K562 (cell line): ENCODE measurements around the gene CRYBG3. TPM values are rescaled to one million over a fixed set of nuclear protein-coding genes. Genes with fewer than 3 reads are reported as not detected.

Experiments
- ATAC-seq: fragments of 200-7000 bp; cut with Tn5 transposase; 3 replicates; pipeline ENCODE4 v1.9.1; 2020; ENCODE audit warnings: moderate library complexity
- BruUV-seq: library from RNA; stranded (reverse); fragments of 400-500 nt; replicated peaks from 2 replicates; lab custom pipeline; 2021; lab: Mats Ljungman, UMichigan
- CTCF ChIA-PET: fragments of 300-600 bp; formaldehyde crosslinking; extraction: SDS; loops from one replicate; lab custom pipeline; 2021; ENCODE audit warnings: low intra/inter-chr PET ratio; lab: Yijun Ruan, JAX
- POLR2A ChIA-PET: fragments of 300-600, 350-650 bp; sonication (Branson Sonifier 250); formaldehyde crosslinking; extraction: SDS; loops from one replicate; lab custom pipeline; 2021; ENCODE audit warnings: antibody characterized with exemption, inconsistent platforms; lab: Yijun Ruan, JAX
- DNase-seq, 4 experiments: peaks; one replicate each; pipeline versions ENCODE4 v3.0.0 to v3.0.0-alpha.2; 2011 to 2018; ENCODE audit warnings: low spot score in 3 of 4, mixed read lengths in 3 of 4; ENCODE audit errors: extremely low read depth in 1 of 4
- FAIRE-seq: peaks from 2 replicates; lab custom pipeline; 2011; peaks lifted over from hg19 to GRCh38; lab: Jason Lieb, UNC
- H2AFZ ChIP-seq: 2 replicates; pipeline ENCODE4 v1.6.0; 2011; ENCODE audit warnings: low read depth, low read length, control low read depth, inconsistent platforms
- H3K27ac ChIP-seq: fragments of 200-600 bp; 3 replicates; pipeline ENCODE4 v1.8.0; 2011; ENCODE audit warnings: low read depth, mild to moderate bottlenecking, control low read depth, inconsistent platforms, low read length, moderate library complexity, mixed read lengths; ENCODE audit errors: extremely low read depth
- H3K27me3 ChIP-seq, 2 experiments: fragments of 300-600 bp in 1 of 2; 2 replicates in 1 of 2; 3 replicates in 1 of 2; pipeline versions ENCODE4 v1.6.0 to v1.8.0; 2011; ENCODE audit warnings: inconsistent platforms in 2 of 2, low read length in 2 of 2, mild to moderate bottlenecking in 1 of 2, mixed read lengths in 1 of 2, moderate library complexity in 1 of 2; ENCODE audit not compliant: control insufficient read depth in 2 of 2, insufficient read depth in 2 of 2
- H3K36me3 ChIP-seq: fragments of 300-600 bp; 3 replicates; pipeline ENCODE4 v1.8.0; 2011; ENCODE audit warnings: mild to moderate bottlenecking, low read length, inconsistent platforms; ENCODE audit not compliant: control insufficient read depth, insufficient read depth
- H3K4me1 ChIP-seq, 2 experiments: fragments of 200-600 bp in 1 of 2; replicated peaks in 1 of 2; 2 replicates in 1 of 2; 3 replicates in 1 of 2; pipeline versions ENCODE4 v1.5.1 to v1.8.0; 2011; ENCODE audit warnings: inconsistent platforms in 2 of 2, low read length in 2 of 2, mild to moderate bottlenecking in 1 of 2, mixed read lengths in 1 of 2, moderate library complexity in 1 of 2; ENCODE audit not compliant: control insufficient read depth in 2 of 2, insufficient read depth in 2 of 2
- H3K4me2 ChIP-seq: 2 replicates; pipeline ENCODE4 v1.6.1; 2011; ENCODE audit warnings: low read length, control low read depth, inconsistent platforms, mixed read lengths; ENCODE audit not compliant: insufficient read depth
- H3K4me3 ChIP-seq: fragments of 200-600 bp; sonication (generic), shearing (Covaris generic); 2 replicates; pipeline ENCODE4 v1.5.1; 2016; ENCODE audit warnings: control low read depth, inconsistent platforms
- H3K79me2 ChIP-seq: fragments of 200-600 bp; 3 replicates; pipeline ENCODE4 v1.8.0; 2011; ENCODE audit warnings: low read length, inconsistent platforms; ENCODE audit not compliant: control insufficient read depth, insufficient read depth
- H3K9ac ChIP-seq, 2 experiments: 2 replicates each; pipeline versions ENCODE4 v1.6.0 to v1.6.1; 2011; ENCODE audit warnings: low read depth in 2 of 2, low read length in 2 of 2, control low read depth in 1 of 2, inconsistent platforms in 1 of 2, mild to moderate bottlenecking in 1 of 2, mixed read lengths in 1 of 2; ENCODE audit not compliant: insufficient read depth in 1 of 2
- H3K9me1 ChIP-seq: one replicate; pipeline ENCODE4 v1.6.0; 2011; ENCODE audit warnings: inconsistent platforms, mild to moderate bottlenecking, low read length, moderate library complexity; ENCODE audit not compliant: control insufficient read depth, insufficient read depth
- H3K9me3 ChIP-seq: replicated peaks from 2 replicates; pipeline ENCODE4 v1.5.1; 2011; ENCODE audit warnings: low read depth, low read length, inconsistent platforms; ENCODE audit not compliant: control insufficient read depth, insufficient read depth
- H4K20me1 ChIP-seq: replicated peaks from 2 replicates; pipeline ENCODE4 v1.6.1; 2011; ENCODE audit warnings: low read length, inconsistent platforms, mixed read lengths; ENCODE audit not compliant: control insufficient read depth, insufficient read depth
- ARID3A ChIP-seq: IDR thresholded peaks from 2 replicates; pipeline ENCODE4 v1.6.1; 2012; ENCODE audit warnings: low read depth, low read length, improper control_type of control experiment, borderline replicate concordance
- BHLHE40 ChIP-seq: IDR thresholded peaks from 2 replicates; pipeline ENCODE4 v1.6.1; 2011; ENCODE audit warnings: low read length, improper control_type of control experiment
- CCNT2 ChIP-seq: IDR thresholded peaks from 2 replicates; pipeline ENCODE4 v1.6.1; 2011; ENCODE audit warnings: borderline replicate concordance, low read depth, mild to moderate bottlenecking, moderate library complexity, mixed read lengths, low read length; ENCODE audit not compliant: insufficient read length; ENCODE audit errors: extremely low read depth
- FOXA1 ChIP-seq: fragments of 450-650 bp; IDR thresholded peaks from 2 replicates; pipeline ENCODE4 v1.6.1; 2016; ENCODE audit warnings: mild to moderate bottlenecking, borderline replicate concordance
- HNRNPL ChIP-seq: fragments of 200-400 bp; formaldehyde crosslinking; IDR thresholded peaks from 2 replicates; pipeline ENCODE4 v1.6.1; 2017; ENCODE audit warnings: low read depth, mild to moderate bottlenecking, low read length
- LCOR ChIP-seq: sonication (generic); formaldehyde crosslinking; IDR thresholded peaks from 2 replicates; pipeline ENCODE4 v1.8.0; 2022; ENCODE audit warnings: mild to moderate bottlenecking, missing genetic modification reagents
- SMAD1 ChIP-seq: fragments of 150-350 bp; IDR thresholded peaks from 2 replicates; pipeline ENCODE4 v1.6.1; 2014; ENCODE audit warnings: low read length, low read depth; ENCODE audit not compliant: partially characterized antibody
- SNIP1 ChIP-seq: fragments of 450-650 bp; IDR thresholded peaks from 2 replicates; pipeline ENCODE4 v1.7.1; 2017; ENCODE audit warnings: low read depth, mild to moderate bottlenecking
- SREBF1 ChIP-seq: fragments of 150-350 bp; IDR thresholded peaks from 2 replicates; pipeline ENCODE4 v1.6.1; 2014; ENCODE audit warnings: antibody characterized with exemption, low read depth, low read length, borderline replicate concordance
- THRAP3 ChIP-seq: fragments of 450-650 bp; IDR thresholded peaks from 2 replicates; pipeline ENCODE4 v1.6.1; 2016; ENCODE audit warnings: mild to moderate bottlenecking, inconsistent platforms, borderline replicate concordance
- TRIM24 ChIP-seq, 2 experiments: fragments of 450-650 bp; IDR thresholded peaks; 2 replicates each; pipeline ENCODE4 v1.6.1; 2016
- XRCC4 ChIP-seq: IDR thresholded peaks from one replicate; pipeline ENCODE4 v1.6.1; 2011; ENCODE audit not compliant: insufficient read depth, insufficient read length; ENCODE audit errors: extremely low read depth
- ZBTB8A ChIP-seq: fragments of 450-650 bp; IDR thresholded peaks from 2 replicates; pipeline ENCODE4 v1.6.1; 2018; ENCODE audit warnings: mild to moderate bottlenecking, moderate library complexity; ENCODE audit not compliant: partially characterized antibody
- ZFP30 ChIP-seq: fragments of 250-450 bp; sonication (Bioruptor Pico); IDR thresholded peaks from 2 replicates; pipeline ENCODE4 v1.8.0; 2022; ENCODE audit warnings: moderate library complexity, mild to moderate bottlenecking, inconsistent platforms, borderline replicate concordance
- ZNF507 ChIP-seq: conservative IDR thresholded peaks from 2 replicates; pipeline ENCODE4 v1.6.1; 2017; ENCODE audit warnings: missing genetic modification characterization, missing compliant biosample characterization
- ZNF57 ChIP-seq: fragments of 450-650 bp; formaldehyde crosslinking; IDR thresholded peaks from 2 replicates; pipeline ENCODE4 v1.4.0; 2020; ENCODE audit warnings: mild to moderate bottlenecking, moderate library complexity
- ZNF655 ChIP-seq: fragments of 250-450 bp; sonication (Bioruptor Pico); IDR thresholded peaks from 2 replicates; pipeline ENCODE4 v1.5.0; 2021
- ZNF780A ChIP-seq: fragments of 250-450 bp; sonication (Bioruptor Pico); IDR thresholded peaks from 2 replicates; pipeline ENCODE4 v1.5.0; 2021; ENCODE audit warnings: mild to moderate bottlenecking
- ZNF79 ChIP-seq: fragments of 250-450 bp; sonication (Bioruptor Pico); IDR thresholded peaks from 2 replicates; pipeline ENCODE4 v1.4.0; 2020; ENCODE audit warnings: low read depth, mild to moderate bottlenecking, moderate library complexity
- WGBS: fragments of 100-300 bp; shearing (Covaris generic); methylation state at CpG from one replicate; pipeline ENCODE4 v1.1.6; 2016; ENCODE audit warnings: low coverage, mixed read lengths; ENCODE audit not compliant: insufficient coverage; ENCODE audit errors: missing lambda C conversion rate; 5-methylcytosine and 5-hydroxymethylcytosine counted together
- in situ Hi-C: fragments of 300-500 bp; cut with MboI; formaldehyde crosslinking; loops from 4 replicates; pipeline ENCODE4 v1.15.0; 2018; ENCODE audit warnings: inconsistent platforms, mixed read lengths
- intact Hi-C: fragments of 100-400 bp; cut with micrococcal nuclease; formaldehyde crosslinking; loops from 2 replicates; pipeline ENCODE4 v1.14.2; 2022
- polyA plus RNA-seq, 8 experiments: library from polyadenylated mRNA; depleted of rRNA in 4 of 8; stranded (reverse) in 5 of 8; unstranded in 3 of 8; fragments of >200 nt; fragmentation: Nextera tagmentation in 2 of 8; fragmentation: Illumina TruSeq in 1 of 8; extraction: Ambion mirVana in 2 of 8; extraction: Trizol in 1 of 8; gene quantifications; 2 replicates each; pipeline versions ENCODE4 v1.2.1 to v1.2.3, GENCODE V29; 2011 to 2014; ENCODE audit warnings: inconsistent platforms in 1 of 8, missing spikeins in 1 of 8
- total RNA-seq, 7 experiments: library from RNA; depleted of rRNA in 6 of 7; stranded (reverse); fragments of >200 nt in 6 of 7; fragmentation: Illumina TruSeq in 2 of 7; extraction: Trizol in 2 of 7; gene quantifications; 2 replicates each; pipeline versions ENCODE4 v1.2.1 to v1.2.3, GENCODE V29; 2011 to 2021; ENCODE audit warnings: low replicate concordance in 1 of 7

The CRYBG3 gene
- total and polyA plus RNA-seq, 9 of the 15 experiments (the other 6 are each of a cell fraction or from before 2014, with no cell fraction given), result 0.08 to 0.72 (median 0.18) TPM

GRCh38 chr3:97938444-97938843 is 116.6 kb downstream of the CRYBG3 start (continued):
- TF ChIP-seq ZNF655 (CRISPR knock-in tag) (no peak), SMAD1 (no peak), ZNF507 (no peak), ZNF57 (CRISPR knock-in tag) (no peak), BHLHE40 (no peak), ZNF780A (no peak), ZFP30 (CRISPR knock-in tag) (no peak)

- Histone ChIP-seq H3K79me2 (no peaks in the 10 kb centered on the region), H3K36me3 (peaks cover 16% of the 10 kb centered on the region; the same call in 2 of the 3 replicates), H3K9ac (no peak overlapping the region), H4K20me1 (no peaks in the 10 kb centered on the region), H3K4me1 (no peaks in the 10 kb centered on the region; a peak in 1 of 5 replicates), H3K4me2 (no peak overlapping the region), H3K27ac (no peak overlapping the region), H3K4me3 (no peak overlapping the region), H3K9me1 (no peaks in the 10 kb centered on the region), H2AFZ (no peak overlapping the region), H3K27me3 (no peaks in the 10 kb centered on the region), H3K9me3 (no peaks in the 10 kb centered on the region)
- DNase-seq (no peak), FAIRE-seq (no peak), ATAC-seq (no peak)
- intact Hi-C loops, result no loop called here
- 92% methylated on average over 2 of the region's 2 CpGs for WGBS
- ChIA-PET CTCF (no interaction called here), POLR2A (no interaction called here)
- no TSS peak for BruUV-seq
- in situ Hi-C loops, result no loop called here
- TF ChIP-seq FOXA1, result no peak
- no peak for TF ChIP-seq ZBTB8A
- TF ChIP-seq ZNF79 (CRISPR knock-in tag), result no peak
- TF ChIP-seq SREBF1, result no peak
- TF ChIP-seq LCOR, result no peak
- no peak for TF ChIP-seq XRCC4
- no peak for TF ChIP-seq TRIM24 (IDR thresholded peaks at IDR 0.05)
- no peak for TF ChIP-seq THRAP3
- no peak for TF ChIP-seq SNIP1
- TF ChIP-seq ARID3A, result no peak
- no peak for TF ChIP-seq HNRNPL
- TF ChIP-seq CCNT2, result no peak
- TF ChIP-seq ZFP30 (CRISPR knock-in tag), result no peak
These were observed 117.6 kb downstream of the CRYBG3 start for GRCh38 chr3:97939401-97939800.
